IPS DF 19.7 (cell line): ENCODE data around the gene EQTN.

Experiments
- DNase-seq: peaks from one replicate; pipeline ENCODE4 v3.0.0-alpha.2; 2013; ENCODE audit warnings: low read depth, low spot score

Gene EQTN

GRCh38 chr9:27297050-27297449 lies at the start of gene EQTN:
EQTN (minus strand) TSS chr9:27297150; CDS start chr9:27297055, 95 bp downstream.
- DNase-seq: no peak

GRCh38 chr9:27344776-27345175 lies 47.8 kb upstream of the EQTN start:
- no peak for DNase-seq

GRCh38 chr9:27341545-27342294 lies 44.8 kb upstream of the EQTN start:
- DNase-seq: no peak

- DNase-seq: no peak
These were observed 44.1 kb upstream of the EQTN start for GRCh38 chr9:27340961-27341511.

GRCh38 chr9:27340285-27340674 lies 43.3 kb upstream of the EQTN start:
- DNase-seq: no peak

- no peak for DNase-seq
These were observed 42.8 kb upstream of the EQTN start for GRCh38 chr9:27339661-27340284.

- no peak for DNase-seq
These were observed 41.6 kb upstream of the EQTN start for GRCh38 chr9:27338527-27338903.

GRCh38 chr9:27337833-27338526 lies 41.0 kb upstream of the EQTN start:
- DNase-seq: no peak

- DNase-seq: no peak
These were observed 40.3 kb upstream of the EQTN start for GRCh38 chr9:27337236-27337635.

- DNase-seq: no peak
These were observed 39.9 kb upstream of the EQTN start for GRCh38 chr9:27336829-27337228.

- DNase-seq: no peak
These were observed 39.2 kb upstream of the EQTN start for GRCh38 chr9:27336126-27336525.

- no peak for DNase-seq
These were observed 38.1 kb upstream of the EQTN start for GRCh38 chr9:27335075-27335474.

GRCh38 chr9:27333241-27334052 lies 36.5 kb upstream of the EQTN start:
- peak; percentile 85 for DNase-seq

- DNase-seq: no peak
These were observed 34.4 kb upstream of the EQTN start for GRCh38 chr9:27331393-27331792.

- DNase-seq: no peak
These were observed 32.3 kb upstream of the EQTN start for GRCh38 chr9:27329291-27329690.

GRCh38 chr9:27328483-27328882 lies 31.5 kb upstream of the EQTN start:
- no peak for DNase-seq

- no peak for DNase-seq
These were observed 14.2 kb upstream of the EQTN start for GRCh38 chr9:27311184-27311583.

GRCh38 chr9:27310582-27310981 lies 13.6 kb upstream of the EQTN start:
- DNase-seq: no peak

- DNase-seq: peak; percentile 60
These were observed 11.9 kb upstream of the EQTN start for GRCh38 chr9:27308691-27309390.

- no peak for DNase-seq
These were observed 7.6 kb upstream of the EQTN start for GRCh38 chr9:27304521-27304920.

- DNase-seq: no peak
These were observed 6.3 kb upstream of the EQTN start for GRCh38 chr9:27303219-27303618.
